AG04449 (cell line): ENCODE results near the gene EQTN.

Experiments
- CTCF ChIA-PET: fragments of 350-600 bp; formaldehyde crosslinking; extraction: SDS; loops from one replicate; lab custom pipeline; 2021; ENCODE audit warnings: antibody characterized with exemption; lab: Yijun Ruan, JAX
- POLR2A ChIA-PET: fragments of 400-600, 350-600 bp; formaldehyde crosslinking; extraction: SDS; loops from one replicate; lab custom pipeline; 2020; ENCODE audit warnings: antibody characterized with exemption, inconsistent platforms; lab: Yijun Ruan, JAX
- DNase-seq: peaks from one replicate; pipeline ENCODE4 v3.0.0-alpha.2; 2010; ENCODE audit warnings: low read depth, low spot score
- H3K4me3 ChIP-seq: 2 replicates; pipeline ENCODE4 v1.5.1; 2011; ENCODE audit warnings: low read depth, mild to moderate bottlenecking, control low read depth, low read length
- TF ChIP-seq, protein P1 (sequence below): IDR thresholded peaks from one replicate; pipeline ENCODE4 v1.5.1; 2011; ENCODE audit warnings: mild to moderate bottlenecking, moderate library complexity, low read length, control low read depth, inconsistent platforms; ENCODE audit not compliant: insufficient read depth; ENCODE audit errors: missing control alignments

The EQTN gene

DNA sequence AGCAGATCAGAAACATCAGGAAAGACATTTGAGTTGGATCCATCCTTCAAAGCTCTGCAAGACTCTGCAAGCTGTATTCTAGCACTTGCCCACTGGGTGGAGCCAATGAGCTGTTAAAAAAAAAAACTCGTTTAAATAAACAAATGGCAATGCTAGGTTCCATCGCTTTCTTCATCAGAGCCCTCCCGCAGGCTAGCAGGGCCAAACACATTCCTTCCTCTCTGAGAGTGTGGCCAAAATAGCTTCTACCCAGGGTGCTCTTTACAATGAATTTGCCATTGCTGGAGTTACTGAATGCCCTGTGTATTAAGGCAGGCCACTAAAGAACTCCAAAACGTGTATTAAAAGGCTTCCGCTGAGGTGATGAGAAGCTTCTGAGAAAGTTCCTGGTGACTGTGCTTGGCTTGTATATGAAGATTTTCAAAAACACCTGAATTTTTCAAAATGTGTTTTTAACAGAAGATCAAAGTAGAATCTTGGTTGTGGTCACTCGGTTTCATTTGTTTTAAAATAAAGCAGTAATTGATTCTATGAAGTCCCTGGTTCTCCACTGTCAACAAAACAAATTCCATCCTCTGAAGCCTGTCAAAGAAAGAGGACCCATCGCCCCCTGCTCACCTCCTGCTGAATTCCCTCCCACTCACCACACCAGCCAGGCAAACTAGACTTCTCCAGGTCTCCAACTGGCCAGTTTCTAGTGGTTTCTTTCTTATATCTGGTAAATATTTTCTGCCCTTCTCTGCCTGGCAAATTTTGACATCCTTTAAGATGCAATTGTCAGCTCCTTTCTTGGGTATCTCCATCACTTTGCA, 36.5 kb upstream of the EQTN start:
- CTCF ChIA-PET: interaction anchor here (0.7 to 7.9 kb wide), 25 partner anchors 9 to 390 kb away, joined by 3 to 140 read pairs (median 4); partner anchors contain the start of genes IFNK and MOB3B
- POLR2A ChIA-PET: no interaction called here
- TF ChIP-seq, protein P1, sequence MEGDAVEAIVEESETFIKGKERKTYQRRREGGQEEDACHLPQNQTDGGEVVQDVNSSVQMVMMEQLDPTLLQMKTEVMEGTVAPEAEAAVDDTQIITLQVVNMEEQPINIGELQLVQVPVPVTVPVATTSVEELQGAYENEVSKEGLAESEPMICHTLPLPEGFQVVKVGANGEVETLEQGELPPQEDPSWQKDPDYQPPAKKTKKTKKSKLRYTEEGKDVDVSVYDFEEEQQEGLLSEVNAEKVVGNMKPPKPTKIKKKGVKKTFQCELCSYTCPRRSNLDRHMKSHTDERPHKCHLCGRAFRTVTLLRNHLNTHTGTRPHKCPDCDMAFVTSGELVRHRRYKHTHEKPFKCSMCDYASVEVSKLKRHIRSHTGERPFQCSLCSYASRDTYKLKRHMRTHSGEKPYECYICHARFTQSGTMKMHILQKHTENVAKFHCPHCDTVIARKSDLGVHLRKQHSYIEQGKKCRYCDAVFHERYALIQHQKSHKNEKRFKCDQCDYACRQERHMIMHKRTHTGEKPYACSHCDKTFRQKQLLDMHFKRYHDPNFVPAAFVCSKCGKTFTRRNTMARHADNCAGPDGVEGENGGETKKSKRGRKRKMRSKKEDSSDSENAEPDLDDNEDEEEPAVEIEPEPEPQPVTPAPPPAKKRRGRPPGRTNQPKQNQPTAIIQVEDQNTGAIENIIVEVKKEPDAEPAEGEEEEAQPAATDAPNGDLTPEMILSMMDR: peak; percentile 61
- H3K4me3 ChIP-seq: no peak overlapping the region
- peak; percentile 19 for DNase-seq

DNA sequence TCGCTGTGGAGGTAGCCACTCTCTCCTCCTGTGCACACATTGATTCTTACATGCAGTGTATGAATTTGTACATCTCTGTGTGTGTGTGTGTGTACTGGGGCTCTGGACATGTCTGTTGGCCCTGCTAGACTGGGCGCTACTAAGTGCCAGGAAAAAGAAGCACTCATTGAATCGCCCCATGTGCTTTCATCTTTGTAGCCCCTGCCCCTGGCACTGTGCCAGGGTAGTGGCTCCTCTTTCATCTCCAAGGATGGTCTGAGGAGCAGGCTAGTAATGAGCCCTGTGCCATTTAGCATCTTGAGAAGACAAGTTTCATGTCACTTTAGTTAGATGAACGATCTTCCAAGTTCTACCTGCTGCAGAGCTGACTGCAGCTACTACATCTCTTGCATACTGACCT, 34.4 kb upstream of the EQTN start:
- H3K4me3 ChIP-seq: no peak overlapping the region
- ChIA-PET POLR2A (no interaction called here), CTCF (interaction anchor here (0.6 to 7.9 kb wide), 8 partner anchors 20 to 856 kb away, joined by 3 to 140 read pairs (median 8); partner anchors contain the start of genes IFNK and MOB3B)
- TF ChIP-seq, protein P1: no peak
- DNase-seq: no peak

DNA sequence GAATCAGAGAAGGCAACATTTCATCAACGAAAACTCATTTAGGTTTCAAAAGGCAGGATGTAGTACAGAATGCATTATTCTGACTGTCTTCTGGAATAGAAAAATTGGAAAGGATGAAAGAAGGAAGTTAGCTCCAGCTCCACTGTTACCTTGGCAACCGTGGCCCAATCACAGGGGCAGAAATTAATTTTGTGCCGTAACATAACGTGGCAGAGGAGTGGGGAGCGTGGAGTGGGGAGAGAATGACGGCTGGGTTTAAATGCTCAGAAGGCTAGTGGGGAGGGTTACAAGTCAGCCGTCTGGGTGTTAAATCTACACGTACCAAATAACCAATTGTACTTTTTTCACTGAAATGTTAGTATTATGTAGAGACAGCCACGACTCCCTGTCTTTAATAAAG, 32.3 kb upstream of the EQTN start:
- no peak for DNase-seq
- ChIA-PET POLR2A (no interaction called here), CTCF (interaction anchor here (2.3 to 7.9 kb wide), 2 partner anchors 202 to 218 kb away, joined by 14 to 89 read pairs; partner anchors contain the start of gene MOB3B)
- no peak overlapping the region for H3K4me3 ChIP-seq
- TF ChIP-seq, protein P1: no peak

DNA sequence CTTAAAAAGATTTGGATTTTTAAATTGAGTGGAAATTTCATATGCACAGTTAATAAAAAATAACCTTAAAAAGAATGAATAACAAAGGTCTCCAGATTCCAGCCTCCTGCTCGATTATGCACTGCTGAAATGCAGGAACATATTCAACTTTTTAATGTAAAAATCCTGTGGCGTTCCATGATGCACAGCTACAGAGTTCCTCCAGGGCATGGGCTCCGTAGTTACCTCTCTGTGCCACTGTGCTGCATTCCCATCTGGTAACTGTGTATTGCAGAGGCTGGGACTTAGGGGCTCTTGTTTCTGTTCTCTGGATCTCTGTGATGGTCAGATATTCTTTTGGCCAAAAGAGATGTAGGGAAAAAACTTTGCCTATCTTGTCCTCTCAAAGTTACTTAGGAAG, 31.5 kb upstream of the EQTN start:
- TF ChIP-seq, protein P1: no peak
- POLR2A ChIA-PET: no interaction called here

DNA sequence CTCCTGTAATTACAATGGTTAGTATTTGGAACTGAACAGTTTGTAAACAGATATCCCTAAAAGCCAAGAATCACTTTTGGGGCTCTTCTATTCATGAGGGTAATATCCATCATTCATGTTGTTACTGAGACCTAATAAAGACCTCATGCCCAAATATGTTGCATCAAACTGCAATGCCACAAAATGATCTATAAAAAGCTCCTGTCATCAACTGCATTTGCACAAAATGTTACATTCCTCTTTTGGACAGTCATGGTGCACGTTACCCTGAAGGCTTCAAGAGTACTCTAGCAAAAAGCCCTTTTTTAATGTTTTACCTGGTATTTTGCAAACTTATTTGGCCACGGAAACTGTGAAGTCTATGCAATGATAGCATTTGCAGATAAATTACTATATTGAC, 14.2 kb upstream of the EQTN start:
- no peak overlapping the region for H3K4me3 ChIP-seq
- POLR2A ChIA-PET: no interaction called here
- TF ChIP-seq, protein P1: no peak
- CTCF ChIA-PET: interaction anchor here (1.5 kb wide), 1 partner anchor 21 kb away, joined by 6 read pairs; no protein-coding TSS in a partner anchor
- DNase-seq: no peak

More for the DNA sequence above, 31.5 kb upstream of the EQTN start:
- H3K4me3 ChIP-seq: no peak overlapping the region
- CTCF ChIA-PET: interaction anchor here (1.6 kb wide), 1 partner anchor 219 kb away, joined by 6 read pairs; no protein-coding TSS in a partner anchor
- no peak for DNase-seq

DNA sequence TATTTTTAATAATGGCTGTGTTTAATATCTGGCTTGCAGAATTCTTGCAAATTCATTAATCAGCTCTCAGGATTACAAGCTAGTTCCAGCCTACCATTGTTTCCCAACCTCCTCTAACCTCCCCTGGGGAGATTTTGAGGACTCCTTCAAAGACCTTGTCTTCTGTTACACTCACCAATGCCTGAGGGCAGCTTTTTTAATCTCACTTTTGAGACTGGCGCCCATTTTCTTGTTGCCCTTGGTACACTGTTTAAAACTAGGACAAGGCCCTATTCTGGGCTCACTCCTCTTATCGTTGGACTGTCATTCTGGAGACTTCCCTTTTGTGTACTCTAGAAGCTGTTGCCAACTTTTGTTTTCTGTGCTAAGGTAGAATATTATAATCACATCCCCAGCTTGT, 13.6 kb upstream of the EQTN start:
- POLR2A ChIA-PET: no interaction called here
- CTCF ChIA-PET: interaction anchor here (0.6 to 1.5 kb wide), 2 partner anchors 22 to 284 kb away, joined by 3 to 6 read pairs; no protein-coding TSS in a partner anchor
- DNase-seq: no peak
- TF ChIP-seq, protein P1: no peak
- H3K4me3 ChIP-seq: no peak overlapping the region
